SK-N-SH (cell line): Measurements from ENCODE around the gene ZNF385C.

Experiments
- CTCF ChIP-seq: fragments of 200-600 bp; sonication (generic); IDR thresholded peaks from 2 replicates; pipeline ENCODE4 v1.6.1; 2017; ENCODE audit warnings: antibody characterized with exemption, mild to moderate bottlenecking, moderate library complexity
- EP300 ChIP-seq, 2 experiments: IDR thresholded peaks; 2 replicates each; pipeline versions ENCODE4 v1.4.0 to v1.6.1; 2012; ENCODE audit warnings: borderline replicate concordance in 1 of 2, low read depth in 1 of 2, low read length in 1 of 2
- EZH2phosphoT487 ChIP-seq: fragments of 200-600 bp; sonication (generic); IDR thresholded peaks from 2 replicates; pipeline ENCODE4 v1.6.1; 2017; ENCODE audit warnings: low read depth, mixed run types, mild to moderate bottlenecking, antibody characterized with exemption, moderate library complexity, borderline replicate concordance
- FOXM1 ChIP-seq: IDR thresholded peaks from 2 replicates; pipeline ENCODE4 v1.4.0; 2012; ENCODE audit warnings: low read depth, mild to moderate bottlenecking
- POLR2AphosphoS5 ChIP-seq: IDR thresholded peaks from 2 replicates; pipeline ENCODE4 v1.6.1; 2012; ENCODE audit warnings: low read depth, low read length
- RAD21 ChIP-seq: IDR thresholded peaks from 2 replicates; pipeline ENCODE4 v1.6.1; 2012; ENCODE audit warnings: mild to moderate bottlenecking, low read length
- SIN3A ChIP-seq: IDR thresholded peaks from 2 replicates; pipeline ENCODE4 v1.6.1; 2012; ENCODE audit warnings: low read depth, mild to moderate bottlenecking, low read length, moderate library complexity, borderline replicate concordance
- TCF12 ChIP-seq: IDR thresholded peaks from 2 replicates; pipeline ENCODE4 v1.4.0; 2012
- TF ChIP-seq, protein P1 (sequence below): IDR thresholded peaks from 2 replicates; pipeline ENCODE4 v1.4.0; 2012; ENCODE audit warnings: low read depth, borderline replicate concordance

DNA sequence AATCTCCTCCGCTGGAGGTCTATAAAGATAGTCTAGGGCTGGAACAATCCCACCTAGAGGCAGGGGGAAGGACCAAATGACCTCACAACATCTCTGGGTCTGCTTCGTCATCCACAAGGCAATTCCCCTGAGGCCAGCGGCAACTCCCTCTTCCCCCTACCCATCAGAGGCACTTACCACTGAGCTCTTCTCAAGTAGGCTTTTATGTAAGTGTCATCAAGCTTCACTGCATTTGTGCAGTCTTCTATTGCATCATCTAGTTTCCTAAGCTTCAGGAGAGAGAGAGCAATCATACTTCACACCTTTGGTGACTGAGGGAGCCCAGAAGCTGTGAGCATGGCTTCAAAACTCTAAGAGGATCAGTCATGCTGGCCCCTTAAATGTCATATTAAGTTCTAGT lies 110.6 kb downstream of the ZNF385C start:
- no peak for TF ChIP-seq EZH2phosphoT487
- TF ChIP-seq CTCF = no peak
- TF ChIP-seq, protein P1, sequence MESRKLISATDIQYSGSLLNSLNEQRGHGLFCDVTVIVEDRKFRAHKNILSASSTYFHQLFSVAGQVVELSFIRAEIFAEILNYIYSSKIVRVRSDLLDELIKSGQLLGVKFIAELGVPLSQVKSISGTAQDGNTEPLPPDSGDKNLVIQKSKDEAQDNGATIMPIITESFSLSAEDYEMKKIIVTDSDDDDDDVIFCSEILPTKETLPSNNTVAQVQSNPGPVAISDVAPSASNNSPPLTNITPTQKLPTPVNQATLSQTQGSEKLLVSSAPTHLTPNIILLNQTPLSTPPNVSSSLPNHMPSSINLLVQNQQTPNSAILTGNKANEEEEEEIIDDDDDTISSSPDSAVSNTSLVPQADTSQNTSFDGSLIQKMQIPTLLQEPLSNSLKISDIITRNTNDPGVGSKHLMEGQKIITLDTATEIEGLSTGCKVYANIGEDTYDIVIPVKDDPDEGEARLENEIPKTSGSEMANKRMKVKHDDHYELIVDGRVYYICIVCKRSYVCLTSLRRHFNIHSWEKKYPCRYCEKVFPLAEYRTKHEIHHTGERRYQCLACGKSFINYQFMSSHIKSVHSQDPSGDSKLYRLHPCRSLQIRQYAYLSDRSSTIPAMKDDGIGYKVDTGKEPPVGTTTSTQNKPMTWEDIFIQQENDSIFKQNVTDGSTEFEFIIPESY = no peak
- TF ChIP-seq EP300 (IDR thresholded peaks at IDR 0.05; ENCODE audit: borderline replicate concordance in 1 of 2, low read depth in 1 of 2, low read length in 1 of 2) = no peak
- no peak for TF ChIP-seq POLR2AphosphoS5
- no peak for TF ChIP-seq FOXM1
- TF ChIP-seq TCF12 = no peak
- no peak for TF ChIP-seq SIN3A
- TF ChIP-seq RAD21 = no peak
